PC-3 (cell line): ENCODE results near the gene ASH1L.

Experiments
- EZH2 ChIP-seq: fragments of 300-600 bp; sonication (generic); IDR thresholded peaks from one replicate; pipeline ENCODE4 v1.6.1; 2017; ENCODE audit warnings: antibody characterized with exemption, mild to moderate bottlenecking, low read length; ENCODE audit not compliant: unreplicated experiment
- EZH2phosphoT487 ChIP-seq: fragments of 300-600 bp; sonication (generic); IDR thresholded peaks from 2 replicates; pipeline ENCODE4 v1.6.1; 2018; ENCODE audit warnings: mild to moderate bottlenecking, antibody characterized with exemption, low read length, borderline replicate concordance
- TF ChIP-seq, protein P1 (sequence below): fragments of 300-600 bp; sonication (generic); conservative IDR thresholded peaks from 2 replicates; pipeline ENCODE4 v1.5.1; 2017; ENCODE audit warnings: antibody characterized with exemption, low read depth, mild to moderate bottlenecking, low read length

DNA sequence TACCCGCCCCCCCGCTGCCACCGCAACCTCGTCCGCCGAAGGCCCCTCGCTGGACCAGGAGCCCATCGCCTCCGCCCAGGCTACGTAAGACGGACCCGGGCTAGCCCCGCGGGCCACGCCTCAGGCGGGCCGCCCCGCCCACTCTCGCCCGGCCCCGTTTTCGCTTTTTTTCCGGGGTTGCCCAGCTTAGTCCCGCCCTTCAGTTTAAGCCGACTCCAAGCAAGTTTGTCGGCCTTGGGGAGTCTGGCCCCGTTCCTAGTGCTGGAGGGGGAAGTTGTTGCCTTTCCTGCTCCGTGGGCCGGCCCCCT lies 238.9 kb downstream of the ASH1L start:
- TF ChIP-seq, protein P1, sequence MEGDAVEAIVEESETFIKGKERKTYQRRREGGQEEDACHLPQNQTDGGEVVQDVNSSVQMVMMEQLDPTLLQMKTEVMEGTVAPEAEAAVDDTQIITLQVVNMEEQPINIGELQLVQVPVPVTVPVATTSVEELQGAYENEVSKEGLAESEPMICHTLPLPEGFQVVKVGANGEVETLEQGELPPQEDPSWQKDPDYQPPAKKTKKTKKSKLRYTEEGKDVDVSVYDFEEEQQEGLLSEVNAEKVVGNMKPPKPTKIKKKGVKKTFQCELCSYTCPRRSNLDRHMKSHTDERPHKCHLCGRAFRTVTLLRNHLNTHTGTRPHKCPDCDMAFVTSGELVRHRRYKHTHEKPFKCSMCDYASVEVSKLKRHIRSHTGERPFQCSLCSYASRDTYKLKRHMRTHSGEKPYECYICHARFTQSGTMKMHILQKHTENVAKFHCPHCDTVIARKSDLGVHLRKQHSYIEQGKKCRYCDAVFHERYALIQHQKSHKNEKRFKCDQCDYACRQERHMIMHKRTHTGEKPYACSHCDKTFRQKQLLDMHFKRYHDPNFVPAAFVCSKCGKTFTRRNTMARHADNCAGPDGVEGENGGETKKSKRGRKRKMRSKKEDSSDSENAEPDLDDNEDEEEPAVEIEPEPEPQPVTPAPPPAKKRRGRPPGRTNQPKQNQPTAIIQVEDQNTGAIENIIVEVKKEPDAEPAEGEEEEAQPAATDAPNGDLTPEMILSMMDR: no peak
- TF ChIP-seq EZH2 (no peak), EZH2phosphoT487 (no peak)
